ENCODE results near the gene FOXL1. TPM values are rescaled to one million over a fixed set of nuclear protein-coding genes. Genes with fewer than 3 reads are reported as not detected.

FOXL1 gene
- total RNA-seq, 1 donor: under 0.01 TPM

- no peak for DNase-seq (ENCODE audit: low read depth in 2 of 3, low spot score in 2 of 3)
Observed at GRCh38 chr16:86547286-86547685, 31.1 kb upstream of the FOXL1 start.

GRCh38 chr16:86549076-86549892, 29.1 kb upstream of the FOXL1 start:
- DNase-seq (ENCODE audit: low read depth in 2 of 3, low spot score in 2 of 3): no peak

GRCh38 chr16:86549893-86550190, 28.5 kb upstream of the FOXL1 start:
- DNase-seq (ENCODE audit: low read depth in 2 of 3, low spot score in 2 of 3): no peak

DNA sequence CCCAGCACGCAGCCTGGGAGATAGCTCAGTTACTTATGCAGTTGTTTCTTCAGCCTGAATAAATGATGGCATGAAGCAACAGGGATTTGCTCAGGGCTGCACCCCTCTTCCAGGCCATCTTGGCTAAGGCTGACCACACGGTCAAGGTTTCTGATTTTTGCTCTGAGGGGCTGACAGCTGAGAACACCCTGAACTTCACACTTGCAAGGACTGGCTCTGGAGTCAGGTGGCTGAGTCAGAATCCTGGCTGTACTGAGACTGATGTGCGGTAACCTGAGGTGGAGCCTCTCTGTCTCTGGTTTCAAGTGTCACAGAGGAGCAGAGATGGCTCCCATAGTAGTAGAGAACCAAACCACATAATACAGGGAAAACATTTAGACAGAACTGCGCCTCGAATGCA, 28.1 kb upstream of the FOXL1 start:
- DNase-seq (ENCODE audit: low read depth in 2 of 3, low spot score in 2 of 3): no peak

DNA sequence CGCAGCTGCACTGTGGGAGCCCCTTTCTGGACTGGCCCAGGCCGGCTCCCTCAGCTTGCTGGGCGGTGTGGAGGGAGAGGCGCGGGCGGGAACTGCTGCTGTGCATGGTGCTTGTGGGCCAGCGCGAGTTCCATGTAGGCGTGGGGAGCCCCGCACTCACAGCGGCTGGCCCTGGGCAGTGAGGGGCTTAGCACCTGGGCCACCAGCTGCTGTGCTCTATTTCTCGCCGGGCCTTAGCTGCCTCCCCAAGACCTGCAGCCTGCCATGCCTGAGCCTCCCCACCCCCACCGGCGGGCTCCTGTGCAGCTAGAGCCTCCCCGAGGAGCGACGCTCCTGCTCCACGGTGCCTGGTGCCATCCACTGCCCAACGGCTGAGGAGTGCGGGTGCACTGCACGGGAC, 25.0 kb upstream of the FOXL1 start:
- DNase-seq (ENCODE audit: low read depth in 2 of 3, low spot score in 2 of 3): no peak

- no peak for DNase-seq (ENCODE audit: low read depth in 2 of 3, low spot score in 2 of 3)
Observed at GRCh38 chr16:86554599-86554916, 23.8 kb upstream of the FOXL1 start.

- DNase-seq (ENCODE audit: low read depth in 2 of 3, low spot score in 2 of 3): peak; percentile 92 to 95 (median 94)
Observed at GRCh38 chr16:86554917-86555703, 23.2 kb upstream of the FOXL1 start, which contains the start of gene MTHFSD. TSS of gene MTHFSD (minus strand) at chr16:86555235. CDS start at chr16:86555184, 51 bp downstream.

GRCh38 chr16:86555704-86556075, 22.7 kb upstream of the FOXL1 start:
- no peak for DNase-seq (ENCODE audit: low read depth in 2 of 3, low spot score in 2 of 3)

DNA sequence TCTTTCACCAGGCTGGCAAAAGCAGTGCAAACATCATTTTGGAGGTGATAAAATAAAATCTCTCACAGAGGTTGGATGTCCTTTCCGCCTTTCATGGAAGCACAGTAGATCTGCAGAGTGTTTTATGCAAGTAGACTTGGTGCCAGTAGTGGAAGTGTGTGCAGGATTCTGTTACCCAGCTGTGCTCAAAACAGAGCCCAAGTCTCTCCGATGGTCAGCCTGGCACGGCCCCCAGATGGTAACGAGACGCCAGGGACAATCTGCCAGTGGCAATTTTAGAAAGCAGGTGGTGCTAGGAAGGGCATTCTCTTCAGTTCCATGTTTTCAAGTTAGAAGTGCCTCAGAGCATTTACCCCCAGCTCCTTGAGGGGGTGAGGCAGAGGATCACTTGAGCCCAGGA, 21.8 kb upstream of the FOXL1 start:
- DNase-seq (ENCODE audit: low read depth in 2 of 3, low spot score in 2 of 3): no peak

DNA sequence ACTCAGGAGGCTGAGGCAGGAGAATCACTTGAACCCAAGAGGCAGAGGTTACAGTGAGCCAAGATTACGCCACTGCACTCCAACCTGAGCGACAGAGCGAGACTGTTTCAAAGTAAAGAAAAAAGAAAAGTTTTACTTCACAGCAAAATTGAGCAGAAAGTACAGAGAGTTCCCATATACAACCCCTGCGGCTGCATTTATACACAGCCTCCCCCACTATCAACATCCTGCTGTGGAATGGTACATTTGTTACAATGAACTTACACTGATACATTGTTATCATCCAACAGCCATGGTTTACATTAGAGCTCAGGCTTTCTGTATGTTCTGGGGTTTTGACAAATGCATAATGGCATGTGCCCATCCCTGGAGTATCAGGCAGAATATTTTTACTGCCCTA, 20.8 kb upstream of the FOXL1 start:
- no peak for DNase-seq (ENCODE audit: low read depth in 2 of 3, low spot score in 2 of 3)

- no peak for DNase-seq (ENCODE audit: low read depth in 2 of 3, low spot score in 2 of 3)
Observed at GRCh38 chr16:86558355-86559193, 19.8 kb upstream of the FOXL1 start.

DNA sequence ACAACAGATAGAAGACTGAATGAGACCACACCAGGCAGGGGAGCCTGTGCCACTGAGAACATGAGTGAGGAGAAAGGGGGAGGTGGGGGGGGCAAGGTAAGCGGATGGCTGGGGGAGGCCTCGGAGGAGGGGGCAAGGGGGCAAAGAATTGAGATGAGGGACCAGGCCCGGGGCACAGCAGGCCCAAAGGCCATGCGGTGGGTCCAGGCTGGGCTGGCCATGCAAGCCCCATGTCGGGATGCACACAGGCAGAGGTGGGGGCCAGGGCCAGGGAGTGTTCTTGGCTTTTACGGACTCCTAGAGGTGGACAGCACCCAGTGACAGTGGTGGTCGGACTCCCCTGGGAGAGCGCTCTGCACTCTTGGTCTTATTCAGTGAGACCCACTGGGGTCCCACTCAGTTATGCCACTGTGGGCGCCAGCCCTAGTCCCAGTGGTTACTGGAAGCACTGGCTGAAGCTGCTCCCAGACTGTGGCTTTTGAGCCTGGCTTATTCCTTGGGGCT, 18.5 kb upstream of the FOXL1 start:
- no peak for DNase-seq (ENCODE audit: low read depth in 2 of 3, low spot score in 2 of 3)

DNA sequence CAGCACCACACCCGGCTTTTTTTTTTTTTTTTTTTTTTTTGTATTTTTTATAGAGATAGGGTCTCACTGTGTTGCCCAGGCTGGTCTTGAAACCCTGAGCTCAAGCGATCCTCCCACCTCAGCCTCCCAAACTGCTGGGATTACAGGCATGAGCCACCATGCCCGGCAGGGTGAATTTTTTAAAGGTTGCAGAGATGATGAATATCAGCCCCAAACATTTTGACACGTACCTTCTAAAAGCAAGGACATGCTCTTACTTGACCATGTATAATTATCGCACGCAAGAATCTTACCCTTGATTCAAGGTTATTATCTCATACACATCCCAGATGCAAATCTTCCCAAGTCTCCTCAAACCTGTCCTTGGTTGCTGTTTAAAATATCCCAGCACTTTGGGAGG, 16.0 kb upstream of the FOXL1 start:
- no peak for DNase-seq (ENCODE audit: low read depth in 2 of 3, low spot score in 2 of 3)

DNA sequence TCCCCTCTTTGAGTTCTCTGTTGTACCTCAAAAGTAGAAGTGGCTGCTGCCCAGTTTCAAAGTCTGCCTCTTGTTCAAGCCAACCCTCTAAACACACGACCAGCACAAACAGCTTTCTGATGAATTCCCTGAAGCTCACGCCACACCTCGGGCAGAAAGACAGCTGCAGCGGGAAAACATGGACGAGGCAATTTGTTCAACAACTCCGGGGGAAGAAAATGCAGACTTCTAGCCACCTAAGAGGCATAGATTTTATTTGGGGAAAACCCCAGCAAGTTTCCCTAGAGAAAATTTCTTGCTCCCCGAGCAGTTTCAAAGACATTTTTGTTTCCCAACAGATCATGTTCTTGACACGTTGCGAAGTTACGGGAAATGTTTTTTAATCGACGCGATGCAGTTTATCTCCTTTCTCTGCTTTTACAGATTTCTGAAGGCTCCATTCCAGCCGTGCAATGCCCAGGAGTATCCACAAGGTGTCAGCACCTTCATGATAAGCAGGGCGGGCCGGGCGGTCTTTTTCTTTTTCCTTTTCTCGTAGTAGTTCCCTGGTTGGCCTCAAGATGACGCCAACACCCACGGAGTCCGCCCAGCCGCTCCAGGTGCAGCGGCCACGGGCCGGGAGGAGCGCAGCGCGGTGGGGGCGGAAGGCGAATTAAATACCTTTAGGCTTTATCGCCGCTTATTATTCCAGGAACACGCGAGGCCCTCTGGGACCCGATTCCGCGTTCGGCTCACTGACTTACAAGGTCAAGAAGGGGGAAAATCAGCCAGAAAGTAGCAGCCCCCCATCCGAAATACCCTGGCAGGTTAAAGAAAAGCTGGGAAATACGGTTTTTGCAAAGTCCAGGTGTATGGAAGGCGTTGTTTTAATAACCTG, 14.6 kb upstream of the FOXL1 start:
- DNase-seq (ENCODE audit: low read depth in 2 of 3, low spot score in 2 of 3): peak; percentile 65 to 91 (median 81)

DNA sequence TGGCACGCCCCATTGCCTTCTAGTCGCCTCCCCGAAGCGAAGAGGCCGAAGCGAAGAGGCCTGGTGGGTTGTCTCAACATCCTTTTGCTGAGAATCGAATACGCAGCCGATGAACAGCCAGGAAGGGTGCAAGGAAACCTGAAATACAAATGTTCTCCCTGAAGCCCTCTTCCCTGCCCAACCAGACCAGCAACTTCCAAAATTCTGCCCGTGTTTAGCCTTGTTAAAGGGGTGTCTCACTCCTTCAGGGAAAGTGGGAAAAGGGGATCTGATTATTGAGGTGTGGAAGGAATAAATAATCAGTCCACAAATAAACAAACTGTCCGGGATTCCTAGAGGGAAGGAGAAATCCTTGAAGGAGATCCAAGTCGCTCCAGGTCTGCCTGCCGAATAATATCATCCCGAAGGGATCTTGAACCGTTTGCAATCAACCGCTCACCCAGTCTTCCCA, 13.1 kb upstream of the FOXL1 start:
- DNase-seq (ENCODE audit: low read depth in 2 of 3, low spot score in 2 of 3): no peak

GRCh38 chr16:86565644-86566511, 12.5 kb upstream of the FOXL1 start:
- no peak for DNase-seq (ENCODE audit: low read depth in 2 of 3, low spot score in 2 of 3)

- peak in 2 of 3 donors; percentile 74 to 82 for DNase-seq (ENCODE audit: low read depth in 2 of 3, low spot score in 2 of 3)
Observed at GRCh38 chr16:86566601-86566965, 11.8 kb upstream of the FOXL1 start, which contains the start of gene FOXC2. TSS of gene FOXC2 (plus strand) at chr16:86566829. CDS start at chr16:86567336, 507 bp downstream.

DNA sequence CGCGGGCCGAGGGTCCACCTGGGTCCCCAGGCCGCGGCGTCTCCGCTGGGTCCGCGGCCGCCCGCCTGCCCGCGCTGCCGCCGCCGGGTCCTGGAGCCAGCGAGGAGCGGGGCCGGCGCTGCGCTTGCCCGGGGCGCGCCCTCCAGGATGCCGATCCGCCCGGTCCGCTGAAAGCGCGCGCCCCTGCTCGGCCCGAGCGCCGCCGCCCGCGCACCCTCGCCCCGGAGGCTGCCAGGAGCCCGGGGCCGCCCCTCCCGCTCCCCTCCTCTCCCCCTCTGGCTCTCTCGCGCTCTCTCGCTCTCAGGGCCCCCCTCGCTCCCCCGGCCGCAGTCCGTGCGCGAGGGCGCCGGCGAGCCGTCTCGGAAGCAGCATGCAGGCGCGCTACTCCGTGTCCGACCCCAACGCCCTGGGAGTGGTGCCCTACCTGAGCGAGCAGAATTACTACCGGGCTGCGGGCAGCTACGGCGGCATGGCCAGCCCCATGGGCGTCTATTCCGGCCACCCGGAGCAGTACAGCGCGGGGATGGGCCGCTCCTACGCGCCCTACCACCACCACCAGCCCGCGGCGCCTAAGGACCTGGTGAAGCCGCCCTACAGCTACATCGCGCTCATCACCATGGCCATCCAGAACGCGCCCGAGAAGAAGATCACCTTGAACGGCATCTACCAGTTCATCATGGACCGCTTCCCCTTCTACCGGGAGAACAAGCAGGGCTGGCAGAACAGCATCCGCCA, 11.2 kb upstream of the FOXL1 start:
- DNase-seq (ENCODE audit: low read depth in 2 of 3, low spot score in 2 of 3): no peak
